Spleen (tissue), 11 donors: ENCODE data around the gene PER1. TPM values are rescaled to one million over a fixed set of nuclear protein-coding genes. Genes with fewer than 3 reads are reported as not detected.

Source experiments
- DNase-seq: peaks from one replicate; pipeline ENCODE4 v3.0.0-alpha.2; 2020
- H3K27ac ChIP-seq, 8 donors: fragments of 200-600 bp; sonication (generic) in 7 of 8; 1 replicate in 4 of 8; 2 replicates in 4 of 8; pipeline versions ENCODE4 v1.5.0 to v1.8.0; 2016 to 2021; ENCODE audit warnings: inconsistent platforms in 4 of 8, mild to moderate bottlenecking in 4 of 8, moderate library complexity in 1 of 8
- H3K27me3 ChIP-seq, 7 donors: fragments of 200-600 bp; sonication (generic) in 6 of 7; replicated peaks in 1 of 7; 1 replicate in 4 of 7; 2 replicates in 3 of 7; pipeline versions ENCODE4 v1.5.0 to v1.8.0; 2016 to 2021; ENCODE audit warnings: inconsistent platforms in 3 of 7, mild to moderate bottlenecking in 1 of 7
- H3K36me3 ChIP-seq, 6 donors: fragments of 200-600 bp; sonication (generic) in 5 of 6; 1 replicate in 4 of 6; 2 replicates in 2 of 6; pipeline versions ENCODE4 v1.5.0 to v1.8.0; 2016 to 2021; ENCODE audit warnings: inconsistent platforms in 2 of 6
- H3K4me1 ChIP-seq, 6 donors: fragments of 200-600 bp; sonication (generic) in 5 of 6; 1 replicate in 3 of 6; 2 replicates in 3 of 6; pipeline versions ENCODE4 v1.5.0 to v1.8.0; 2016 to 2021; ENCODE audit warnings: inconsistent platforms in 3 of 6
- H3K4me3 ChIP-seq, 8 donors: fragments of 200-600 bp; sonication (generic) in 7 of 8; 1 replicate in 4 of 8; 2 replicates in 4 of 8; pipeline versions ENCODE4 v1.5.0 to v1.8.0; 2016 to 2021; ENCODE audit warnings: inconsistent platforms in 4 of 8, mild to moderate bottlenecking in 4 of 8, moderate library complexity in 2 of 8
- H3K9me3 ChIP-seq, 8 donors: fragments of 200-600 bp; sonication (generic) in 7 of 8; 1 replicate in 4 of 8; 2 replicates in 4 of 8; pipeline versions ENCODE4 v1.5.0 to v1.8.0; 2016 to 2021; ENCODE audit warnings: inconsistent platforms in 4 of 8
- CTCF ChIP-seq, 11 experiments: fragments of 200-600 bp in 7 of 11; fragments of 450-650 bp in 4 of 11; sonication (generic) in 4 of 11; IDR thresholded peaks in 8 of 11; conservative IDR thresholded peaks in 3 of 11; 1 replicate in 7 of 11; 2 replicates in 4 of 11; pipeline versions ENCODE4 v1.4.0 to v1.8.0; 2016 to 2021; ENCODE audit warnings: antibody characterized with exemption in 11 of 11, inconsistent platforms in 4 of 11, mild to moderate bottlenecking in 1 of 11
- POLR2A ChIP-seq, 3 donors: fragments of 450-650 bp; IDR thresholded peaks; one replicate each; pipeline ENCODE4 v1.5.1; 2017; ENCODE audit warnings: antibody characterized with exemption in 3 of 3, mild to moderate bottlenecking in 1 of 3
- POLR2AphosphoS5 ChIP-seq, 3 donors: sonication (generic); formaldehyde crosslinking; IDR thresholded peaks; one replicate each; pipeline ENCODE4 v1.5.1; 2017; ENCODE audit warnings: antibody characterized with exemption in 3 of 3
- WGBS, 5 donors: extraction: QIAGEN DNeasy Blood & Tissue Kit in 3 of 5; methylation state at CpG; one replicate each; pipeline versions ENCODE4 v1.1.5 to v1.1.7; 2013 to 2018; 5-methylcytosine and 5-hydroxymethylcytosine counted together
- intact Hi-C: fragments of 100-400 bp; cut with DNase I; formaldehyde crosslinking; loops from one replicate; pipeline ENCODE4 v1.15.0; 2023; ENCODE audit warnings: low total_unique reads
- polyA plus RNA-seq, 3 donors: library from polyadenylated mRNA; stranded (reverse); fragments of 200-250 nt; gene quantifications; one replicate each; pipeline ENCODE4 v1.2.1, GENCODE V29; 2013
- total RNA-seq, 7 donors: library from RNA; depleted of rRNA in 3 of 7; stranded (reverse); fragments of >200 nt in 3 of 7; fragmentation: NEBNext Ultra II Directional in 4 of 7; extraction: Animal tissue kit (Norgen Biotek cat#: 25700) in 4 of 7; gene quantifications; one replicate each; pipeline versions ENCODE4 v1.1.0 to v1.2.1, GENCODE V29; 2016 to 2021
- donor health status: healthy with polysubstance abuse.
- donor health status: DM: no; HTN: no; CAD: no; lungs with moderate emphysema.
- donor health status: DM: no; HTN: no; CAD: no.
- donor health status: Bipolar disorder and iron deficiency.
- donor health status: healthy.
- donor health status: DM: no; HTN: no; CAD: no.
- donor health status: DM: yes; HTN: yes; CAD: no.

The PER1 gene
- total and polyA plus RNA-seq, 10 donors = 12.6 to 213 (median 73.5) TPM

DNA sequence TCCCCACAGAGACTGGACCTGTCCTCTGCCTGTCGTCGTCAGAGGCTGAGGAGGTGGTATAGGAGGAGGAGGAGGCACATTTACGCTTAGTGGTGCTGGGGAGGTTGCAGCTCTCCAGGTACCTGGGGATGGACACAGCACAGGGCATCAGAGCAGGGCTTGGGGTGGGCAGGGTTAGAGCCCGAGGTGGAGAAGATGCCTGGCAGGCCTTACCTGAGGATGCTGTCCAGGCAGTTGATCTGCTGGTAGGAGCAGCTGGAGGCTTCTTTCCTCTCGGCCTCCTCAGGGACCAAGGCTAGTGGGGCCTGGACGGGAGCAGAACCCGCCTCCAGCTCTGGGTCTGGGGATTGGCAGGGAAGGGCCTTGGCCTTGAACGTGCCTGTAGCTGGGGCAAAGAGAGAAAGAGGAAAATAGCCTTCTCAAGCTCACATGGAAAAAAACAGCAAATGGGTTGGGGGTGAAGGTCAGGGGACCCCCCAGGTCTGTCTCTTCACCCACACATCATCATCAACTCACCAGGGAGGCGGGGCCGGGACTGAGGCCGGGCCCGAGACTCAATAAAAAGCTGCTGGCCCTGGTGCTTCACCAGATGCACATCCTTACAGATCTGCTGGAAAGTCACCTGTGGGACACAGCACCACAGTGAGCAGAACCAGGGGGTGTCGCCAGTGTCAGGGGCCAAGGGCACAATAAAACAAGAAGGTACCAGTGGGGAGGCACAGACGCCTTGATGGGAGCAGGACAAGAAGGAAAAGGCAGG is 5.6 kb downstream of the PER1 start:
- no peak for TF ChIP-seq POLR2A (IDR thresholded peaks at IDR 0.05)
- peak in 1 of 3 donors; percentile 7 for TF ChIP-seq POLR2AphosphoS5 (IDR thresholded peaks at IDR 0.05)
- no peak for TF ChIP-seq CTCF (IDR thresholded peaks at IDR 0.05 in 8 of 11, conservative IDR thresholded peaks at IDR 0.05 in 3 of 11)
- intact Hi-C loops = no loop called here
- Histone ChIP-seq H3K27me3 (no peaks in the 10 kb centered on the region), H3K9me3 (no peaks in the 10 kb centered on the region), H3K4me3 (no peak overlapping the region), H3K36me3 (peaks cover 16 to 96% (median 88%) of the 10 kb centered on the region in 6 donors), H3K27ac (peak overlapping the region in 2 of 8 donors; percentile 4 to 16), H3K4me1 (peaks cover 11 to 44% (median 22%) of the 10 kb centered on the region in 6 donors)
- 83 to 94% (median 93%) methylated on average over 14 of the region's 14 CpGs for WGBS, 5 donors
- no peak for DNase-seq

- intact Hi-C loops = no loop called here
- Histone ChIP-seq H3K4me3 (no peak overlapping the region), H3K9me3 (no peaks in the 10 kb centered on the region), H3K4me1 (peaks cover 8 to 44% (median 15%) of the 10 kb centered on the region in 6 donors), H3K27ac (peak overlapping the region in 2 of 8 donors; percentile 4 to 16), H3K27me3 (no peaks in the 10 kb centered on the region), H3K36me3 (peaks cover 16 to 100% (median 96%) of the 10 kb centered on the region in 6 donors)
- TF ChIP-seq CTCF (IDR thresholded peaks at IDR 0.05 in 8 of 11, conservative IDR thresholded peaks at IDR 0.05 in 3 of 11) (no peak), POLR2AphosphoS5 (IDR thresholded peaks at IDR 0.05) (peak in 2 of 3 donors; percentile 39 to 56), POLR2A (IDR thresholded peaks at IDR 0.05) (no peak)
- WGBS, 5 donors = 93 to 96% (median 93%) methylated on average over 11 to 12 of the region's 12 CpGs
- no peak for DNase-seq
These were observed 6.4 kb downstream of the PER1 start for GRCh38 chr17:8145811-8146210.

GRCh38 chr17:8144401-8145231 is 7.6 kb downstream of the PER1 start:
- H3K27ac ChIP-seq = no peak overlapping the region
- intact Hi-C loops = no loop called here
- TF ChIP-seq POLR2AphosphoS5 (IDR thresholded peaks at IDR 0.05) = peak; percentile 3 to 75 (median 39)
- TF ChIP-seq CTCF (IDR thresholded peaks at IDR 0.05 in 8 of 11, conservative IDR thresholded peaks at IDR 0.05 in 3 of 11) = no peak
- no peak for TF ChIP-seq POLR2A (IDR thresholded peaks at IDR 0.05)
- WGBS, 5 donors = 87 to 94% (median 94%) methylated on average over 9 to 15 of the region's 15 CpGs
- H3K4me1 ChIP-seq = peaks cover under 1 to 44% (median 9%) of the 10 kb centered on the region in 6 donors
- peaks cover 15 to 100% (median 99%) of the 10 kb centered on the region in 6 donors for H3K36me3 ChIP-seq
- DNase-seq = no peak
- no peak overlapping the region for H3K4me3 ChIP-seq
- H3K9me3 ChIP-seq = no peaks in the 10 kb centered on the region
- no peaks in the 10 kb centered on the region for H3K27me3 ChIP-seq
